Measurements from ENCODE around the gene COL18A1. TPM values are rescaled to one million over a fixed set of nuclear protein-coding genes. Genes with fewer than 3 reads are reported as not detected.

COL18A1 gene
- total RNA-seq, 4 donors from 2014 or later = 97.7 to 173 (median 110) TPM

- peaks cover 19 to 86% (median 76%) of the 10 kb centered on the region in 4 donors for H3K36me3 ChIP-seq
- no peak overlapping the region for H3K4me3 ChIP-seq
- H3K9me3 ChIP-seq = no peaks in the 10 kb centered on the region
- no peak for TF ChIP-seq POLR2AphosphoS5 (IDR thresholded peaks at IDR 0.05)
- no peak for TF ChIP-seq EP300 (IDR thresholded peaks at IDR 0.05)
- TF ChIP-seq CTCF (IDR thresholded peaks at IDR 0.05) = no peak
- TF ChIP-seq POLR2A (IDR thresholded peaks at IDR 0.05; ENCODE audit: low read depth) = no peak
- no peaks in the 10 kb centered on the region for H3K27me3 ChIP-seq
- DNase-seq (ENCODE audit: extremely low spot score) = no peak
- WGBS = 93% methylated on average over 21 of the region's 21 CpGs
- intact Hi-C loops (cut with DNase I) = no loop called here
- H3K4me1 ChIP-seq = no peaks in the 10 kb centered on the region
- no peak overlapping the region for H3K27ac ChIP-seq (replicated peaks in 1 of 4)
Measured at GRCh38 chr21:45493401-45494001, 88.5 kb downstream of the COL18A1 start.

DNA sequence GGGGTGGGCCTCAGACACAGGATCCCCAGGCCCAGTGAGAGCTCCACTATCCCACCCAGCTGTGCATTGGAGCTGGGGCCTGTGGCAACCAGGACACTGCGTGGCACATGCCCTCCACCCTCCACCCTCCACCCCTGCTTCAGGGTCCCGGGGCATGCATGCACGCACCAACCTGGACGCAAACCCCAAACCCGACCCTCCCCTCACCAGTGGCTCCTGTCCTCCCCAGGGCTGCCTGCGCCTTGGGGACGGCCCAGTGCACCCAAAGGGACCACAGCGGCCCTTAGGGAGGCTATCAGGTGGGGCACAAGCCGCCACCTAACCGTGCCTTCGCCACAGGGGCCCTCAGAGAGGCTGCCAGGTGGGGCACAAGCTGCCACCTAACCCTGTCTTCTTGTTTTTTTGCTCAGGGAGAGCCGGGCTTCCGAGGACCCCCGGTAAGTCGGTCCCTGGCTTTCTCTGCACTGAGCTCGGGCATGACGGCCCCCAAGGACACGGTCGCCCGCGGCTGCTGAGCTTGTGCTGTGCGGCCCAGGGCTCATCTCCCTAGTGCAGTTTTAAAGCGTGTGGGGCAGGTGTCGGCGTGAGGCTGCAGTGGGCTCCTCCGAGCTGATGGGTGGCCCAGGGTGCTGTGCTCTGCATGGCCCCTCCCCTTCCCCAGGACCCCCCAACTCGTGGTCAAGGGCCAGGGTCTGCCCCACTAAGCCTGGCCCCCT is 89.3 kb downstream of the COL18A1 start:
- 95% methylated on average over 4 of the region's 27 CpGs for WGBS
- intact Hi-C loops (cut with DNase I) = no loop called here
- Histone ChIP-seq H3K36me3 (peaks cover 19 to 93% (median 80%) of the 10 kb centered on the region in 4 donors), H3K4me3 (no peak overlapping the region), H3K27ac (replicated peaks in 1 of 4) (no peak overlapping the region), H3K4me1 (no peaks in the 10 kb centered on the region), H3K27me3 (no peaks in the 10 kb centered on the region), H3K9me3 (no peaks in the 10 kb centered on the region)
- TF ChIP-seq CTCF (IDR thresholded peaks at IDR 0.05) (no peak), POLR2A (IDR thresholded peaks at IDR 0.05; ENCODE audit: low read depth) (no peak), EP300 (IDR thresholded peaks at IDR 0.05) (no peak), POLR2AphosphoS5 (IDR thresholded peaks at IDR 0.05) (no peak)
- DNase-seq (ENCODE audit: extremely low spot score) = no peak

DNA sequence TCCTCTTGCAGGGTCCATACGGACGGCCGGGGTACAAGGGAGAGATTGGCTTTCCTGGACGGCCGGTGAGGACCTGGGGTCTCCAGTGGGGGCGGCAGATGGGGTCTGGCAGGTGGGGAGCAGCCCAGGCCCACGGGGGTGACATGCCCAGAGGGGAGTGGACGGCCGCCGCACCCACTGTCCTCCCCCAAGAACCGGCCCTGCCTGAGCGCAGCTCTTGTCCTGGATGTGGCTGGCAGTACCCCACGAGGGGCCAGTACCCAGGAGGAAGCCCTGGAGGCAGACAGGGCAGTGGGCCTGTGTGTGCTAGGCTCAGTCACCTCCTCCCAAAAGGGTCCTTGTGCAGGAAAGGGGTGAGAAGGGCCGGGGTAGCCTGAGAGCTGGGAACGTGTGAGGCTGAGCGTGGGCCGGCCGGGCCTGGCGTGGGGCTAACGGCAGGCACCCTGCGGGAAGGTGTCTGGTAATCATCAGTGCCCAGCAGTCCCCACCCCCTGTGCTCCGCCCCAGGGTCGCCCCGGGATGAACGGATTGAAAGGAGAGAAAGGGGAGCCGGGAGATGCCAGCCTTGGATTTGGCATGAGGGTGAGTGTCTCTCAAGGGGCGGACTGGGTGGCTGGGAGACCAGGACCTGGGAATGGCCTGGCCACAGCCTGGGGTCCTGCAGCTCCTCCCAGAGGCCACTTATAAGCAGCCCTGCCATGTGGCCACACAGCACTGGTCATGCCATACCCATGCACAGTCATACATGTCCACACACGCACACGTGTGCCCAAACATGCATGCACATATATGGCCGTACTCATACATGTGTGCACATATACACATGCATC is 90.1 kb downstream of the COL18A1 start:
- H3K36me3 ChIP-seq = peaks cover 19 to 96% (median 84%) of the 10 kb centered on the region in 4 donors
- intact Hi-C loops (cut with DNase I) = no loop called here
- H3K4me3 ChIP-seq = no peak overlapping the region
- no peaks in the 10 kb centered on the region for H3K9me3 ChIP-seq
- no peak for DNase-seq (ENCODE audit: extremely low spot score)
- H3K27ac ChIP-seq (replicated peaks in 1 of 4) = no peak overlapping the region
- TF ChIP-seq EP300 (IDR thresholded peaks at IDR 0.05) (no peak), POLR2AphosphoS5 (IDR thresholded peaks at IDR 0.05) (no peak), CTCF (IDR thresholded peaks at IDR 0.05) (no peak), POLR2A (IDR thresholded peaks at IDR 0.05; ENCODE audit: low read depth) (no peak)
- H3K27me3 ChIP-seq = no peaks in the 10 kb centered on the region
- 92% methylated on average over 17 of the region's 30 CpGs for WGBS
- no peaks in the 10 kb centered on the region for H3K4me1 ChIP-seq

- H3K9me3 ChIP-seq = no peaks in the 10 kb centered on the region
- H3K4me1 ChIP-seq = no peaks in the 10 kb centered on the region
- intact Hi-C loops (cut with DNase I) = no loop called here
- peaks cover 19 to 84% (median 81%) of the 10 kb centered on the region in 4 donors for H3K36me3 ChIP-seq
- H3K27me3 ChIP-seq = no peaks in the 10 kb centered on the region
- WGBS = 91% methylated on average over 16 of the region's 18 CpGs
- no peak overlapping the region for H3K27ac ChIP-seq (replicated peaks in 1 of 4)
- TF ChIP-seq CTCF (IDR thresholded peaks at IDR 0.05) (no peak), EP300 (IDR thresholded peaks at IDR 0.05) (no peak), POLR2A (IDR thresholded peaks at IDR 0.05; ENCODE audit: low read depth) (no peak), POLR2AphosphoS5 (IDR thresholded peaks at IDR 0.05) (no peak)
- H3K4me3 ChIP-seq = no peak overlapping the region
- no peak for DNase-seq (ENCODE audit: extremely low spot score)
Measured at GRCh38 chr21:45496151-45496967, 91.4 kb downstream of the COL18A1 start.
